HEK293 (cell line): ENCODE measurements around the gene USP24.

Experiments
- CTCF ChIA-PET: fragments of 350-600 bp; formaldehyde crosslinking; extraction: SDS; loops from one replicate; lab custom pipeline; 2021; ENCODE audit warnings: antibody characterized with exemption; lab: Yijun Ruan, JAX
- POLR2A ChIA-PET: fragments of 300-600 bp; formaldehyde crosslinking; extraction: SDS; loops from one replicate; lab custom pipeline; 2020; ENCODE audit warnings: antibody characterized with exemption, inconsistent platforms; lab: Yijun Ruan, JAX
- H3K27ac ChIP-seq: fragments of 200-500 bp; sonication (Bioruptor generic); 2 replicates; pipeline ENCODE4 v1.5.1; 2014; ENCODE audit warnings: low read depth, low read length, control low read depth, inconsistent platforms; ENCODE audit errors: extremely low read depth
- H3K36me3 ChIP-seq, 2 experiments: fragments of 200-500 bp in 1 of 2; sonication (Bioruptor generic) in 1 of 2; 1 replicate in 1 of 2; 2 replicates in 1 of 2; pipeline ENCODE4 v1.5.1; 2014 to 2017; ENCODE audit warnings: inconsistent platforms in 2 of 2, low read length in 2 of 2; ENCODE audit not compliant: control insufficient read depth in 2 of 2, insufficient read depth in 1 of 2
- H3K4me1 ChIP-seq: fragments of 200-500 bp; sonication (Bioruptor generic); 2 replicates; pipeline ENCODE4 v1.5.1; 2014; ENCODE audit warnings: mild to moderate bottlenecking, low read length, inconsistent platforms; ENCODE audit not compliant: control insufficient read depth, insufficient read depth
- H3K4me3 ChIP-seq: 2 replicates; pipeline ENCODE4 v1.5.1; 2011; ENCODE audit warnings: low read depth, mild to moderate bottlenecking, control low read depth, low read length, moderate library complexity
- H3K9me3 ChIP-seq: fragments of 200-500 bp; sonication (Bioruptor generic); 2 replicates; pipeline ENCODE4 v1.5.1; 2014; ENCODE audit warnings: low read depth, low read length, inconsistent platforms; ENCODE audit not compliant: control insufficient read depth, insufficient read depth
- BCL11A ChIP-seq: fragments of 450-650 bp; formaldehyde crosslinking; IDR thresholded peaks from 2 replicates; pipeline ENCODE4 v1.5.1; 2016; ENCODE audit warnings: low read depth, missing biosample characterization, missing genetic modification characterization
- GFI1B ChIP-seq: fragments of 450-650 bp; formaldehyde crosslinking; IDR thresholded peaks from 2 replicates; pipeline ENCODE4 v1.5.1; 2016; ENCODE audit warnings: missing biosample characterization, missing genetic modification characterization
- SALL2 ChIP-seq: fragments of 450-650 bp; formaldehyde crosslinking; IDR thresholded peaks from 2 replicates; pipeline ENCODE4 v1.5.0; 2017; ENCODE audit warnings: missing biosample characterization, mild to moderate bottlenecking, missing genetic modification characterization, borderline replicate concordance
- SCRT1 ChIP-seq: fragments of 450-650 bp; formaldehyde crosslinking; IDR thresholded peaks from 2 replicates; pipeline ENCODE4 v1.5.1; 2016; ENCODE audit warnings: missing biosample characterization, missing genetic modification characterization, borderline replicate concordance
- TRIM28 ChIP-seq: IDR thresholded peaks from 2 replicates; pipeline ENCODE4 v1.6.1; 2011; ENCODE audit warnings: low read length, control low read depth, borderline replicate concordance
- ZBTB20 ChIP-seq: fragments of 450-650 bp; formaldehyde crosslinking; IDR thresholded peaks from 2 replicates; pipeline ENCODE4 v1.5.1; 2016; ENCODE audit warnings: missing biosample characterization, missing genetic modification characterization
- ZBTB7A ChIP-seq: fragments of 450-650 bp; formaldehyde crosslinking; IDR thresholded peaks from 2 replicates; pipeline ENCODE4 v1.5.1; 2016; ENCODE audit warnings: low read depth, missing biosample characterization, missing genetic modification characterization
- ZEB2 ChIP-seq: fragments of 450-650 bp; formaldehyde crosslinking; IDR thresholded peaks from 2 replicates; pipeline ENCODE4 v1.5.1; 2016; ENCODE audit warnings: missing biosample characterization, missing genetic modification characterization
- ZIC2 ChIP-seq: fragments of 450-650 bp; formaldehyde crosslinking; IDR thresholded peaks from 2 replicates; pipeline ENCODE4 v1.5.1; 2016; ENCODE audit warnings: missing biosample characterization, missing genetic modification characterization
- ZNF155 ChIP-seq: fragments of 450-650 bp; formaldehyde crosslinking; IDR thresholded peaks from 2 replicates; pipeline ENCODE4 v1.5.1; 2016; ENCODE audit warnings: missing biosample characterization, missing genetic modification characterization
- ZNF184 ChIP-seq: fragments of 450-650 bp; IDR thresholded peaks from 2 replicates; pipeline ENCODE4 v1.5.1; 2018; ENCODE audit warnings: missing biosample characterization, mild to moderate bottlenecking, missing genetic modification characterization
- ZNF221 ChIP-seq: fragments of 450-650 bp; formaldehyde crosslinking; IDR thresholded peaks from 2 replicates; pipeline ENCODE4 v1.5.1; 2017; ENCODE audit warnings: missing biosample characterization, missing genetic modification characterization, borderline replicate concordance
- ZNF311 ChIP-seq: fragments of 450-650 bp; formaldehyde crosslinking; IDR thresholded peaks from 2 replicates; pipeline ENCODE4 v1.5.1; 2017; ENCODE audit warnings: missing biosample characterization, missing genetic modification characterization, borderline replicate concordance
- ZNF366 ChIP-seq: fragments of 450-650 bp; formaldehyde crosslinking; conservative IDR thresholded peaks from 2 replicates; pipeline ENCODE4 v1.5.1; 2016; ENCODE audit warnings: missing biosample characterization, missing genetic modification characterization
- ZNF433 ChIP-seq: fragments of 450-650 bp; formaldehyde crosslinking; IDR thresholded peaks from 2 replicates; pipeline ENCODE4 v1.5.1; 2016; ENCODE audit warnings: missing biosample characterization, missing genetic modification characterization, low read depth
- ZNF501 ChIP-seq: fragments of 450-650 bp; formaldehyde crosslinking; IDR thresholded peaks from 2 replicates; pipeline ENCODE4 v1.5.1; 2016; ENCODE audit warnings: missing biosample characterization, missing genetic modification characterization
- ZNF549 ChIP-seq: fragments of 450-650 bp; IDR thresholded peaks from 2 replicates; pipeline ENCODE4 v1.5.1; 2018; ENCODE audit warnings: missing biosample characterization, missing genetic modification characterization, mild to moderate bottlenecking, inconsistent platforms, moderate library complexity
- ZNF555 ChIP-seq: fragments of 450-650 bp; formaldehyde crosslinking; conservative IDR thresholded peaks from 2 replicates; pipeline ENCODE4 v1.5.1; 2017; ENCODE audit warnings: missing biosample characterization, mild to moderate bottlenecking, missing genetic modification characterization, inconsistent platforms
- ZNF585B ChIP-seq: fragments of 450-650 bp; formaldehyde crosslinking; IDR thresholded peaks from 2 replicates; pipeline ENCODE4 v1.5.1; 2016; ENCODE audit warnings: missing biosample characterization, missing genetic modification characterization
- ZNF626 ChIP-seq: fragments of 450-650 bp; sonication (Bioruptor Pico); formaldehyde crosslinking; IDR thresholded peaks from 2 replicates; pipeline ENCODE4 v1.5.1; 2018; ENCODE audit warnings: missing biosample characterization, missing genetic modification characterization, inconsistent platforms
- ZNF654 ChIP-seq: fragments of 450-650 bp; formaldehyde crosslinking; IDR thresholded peaks from 2 replicates; pipeline ENCODE4 v1.5.1; 2016; ENCODE audit warnings: low read depth, missing biosample characterization, missing genetic modification characterization
- ZNF664 ChIP-seq: fragments of 450-650 bp; formaldehyde crosslinking; IDR thresholded peaks from 2 replicates; pipeline ENCODE4 v1.5.1; 2016; ENCODE audit warnings: missing biosample characterization, missing genetic modification characterization
- ZNF76 ChIP-seq: fragments of 450-650 bp; formaldehyde crosslinking; IDR thresholded peaks from 2 replicates; pipeline ENCODE4; 2016; ENCODE audit warnings: low read depth, missing biosample characterization, missing genetic modification characterization, borderline replicate concordance
- ZNF768 ChIP-seq: fragments of 450-650 bp; formaldehyde crosslinking; IDR thresholded peaks from 2 replicates; pipeline ENCODE4 v1.5.1; 2018; ENCODE audit warnings: missing biosample characterization, mild to moderate bottlenecking, missing genetic modification characterization
- ZNF777 ChIP-seq: fragments of 450-650 bp; formaldehyde crosslinking; IDR thresholded peaks from 2 replicates; pipeline ENCODE4 v1.5.1; 2017; ENCODE audit warnings: missing biosample characterization, missing genetic modification characterization, borderline replicate concordance
- ZXDB ChIP-seq: fragments of 450-650 bp; formaldehyde crosslinking; IDR thresholded peaks from 2 replicates; pipeline ENCODE4 v1.5.1; 2016; ENCODE audit warnings: missing biosample characterization, missing genetic modification characterization
- TF ChIP-seq, protein P1 (sequence below): fragments of 450-650 bp; formaldehyde crosslinking; IDR thresholded peaks from 2 replicates; pipeline ENCODE4 v1.5.1; 2016; ENCODE audit warnings: missing biosample characterization, missing genetic modification characterization
- TF ChIP-seq, protein P2 (sequence below): fragments of 450-650 bp; formaldehyde crosslinking; IDR thresholded peaks from 2 replicates; pipeline ENCODE4 v1.5.1; 2017; ENCODE audit warnings: missing biosample characterization, missing genetic modification characterization
- TF ChIP-seq, protein P3 (sequence below): fragments of 450-650 bp; formaldehyde crosslinking; IDR thresholded peaks from 2 replicates; pipeline ENCODE4 v1.5.1; 2016; ENCODE audit warnings: missing biosample characterization, missing genetic modification characterization
- TF ChIP-seq, protein P4 (sequence below): fragments of 450-650 bp; formaldehyde crosslinking; conservative IDR thresholded peaks from 2 replicates; pipeline ENCODE4 v1.5.1; 2016; ENCODE audit warnings: low read depth, missing biosample characterization, missing genetic modification characterization

The USP24 gene

DNA sequence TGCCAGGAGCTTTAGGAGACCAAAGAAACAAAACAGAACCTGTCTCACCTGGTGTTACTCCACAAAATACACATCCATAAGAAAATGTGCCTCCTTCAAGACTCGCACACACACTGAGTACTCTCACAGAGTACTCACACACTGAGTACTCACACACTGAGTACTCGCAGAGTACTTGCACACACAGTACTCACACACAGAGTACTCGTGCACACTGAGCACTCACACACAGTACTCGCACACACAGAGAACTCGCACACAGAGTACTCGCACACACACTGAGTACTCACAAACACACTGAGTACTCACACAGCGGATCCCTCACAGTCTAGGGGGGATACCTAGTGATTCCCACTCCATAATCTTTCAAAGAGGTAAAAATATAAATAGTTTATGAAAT lies 135.5 kb downstream of the USP24 start:
- POLR2A ChIA-PET, result no interaction called here
- Histone ChIP-seq H3K36me3 (peaks cover 41 to 94% of the 10 kb centered on the region in 2 experiments), H3K9me3 (no peaks in the 10 kb centered on the region), H3K27ac (no peak overlapping the region), H3K4me3 (no peak overlapping the region), H3K4me1 (no peaks in the 10 kb centered on the region)
- CTCF ChIA-PET, result interaction anchor here (1.8 kb wide), 1 partner anchor 129 kb away, joined by 8 read pairs; no protein-coding TSS in a partner anchor
- TF ChIP-seq TRIM28, result no peak
- TF ChIP-seq, protein P1, sequence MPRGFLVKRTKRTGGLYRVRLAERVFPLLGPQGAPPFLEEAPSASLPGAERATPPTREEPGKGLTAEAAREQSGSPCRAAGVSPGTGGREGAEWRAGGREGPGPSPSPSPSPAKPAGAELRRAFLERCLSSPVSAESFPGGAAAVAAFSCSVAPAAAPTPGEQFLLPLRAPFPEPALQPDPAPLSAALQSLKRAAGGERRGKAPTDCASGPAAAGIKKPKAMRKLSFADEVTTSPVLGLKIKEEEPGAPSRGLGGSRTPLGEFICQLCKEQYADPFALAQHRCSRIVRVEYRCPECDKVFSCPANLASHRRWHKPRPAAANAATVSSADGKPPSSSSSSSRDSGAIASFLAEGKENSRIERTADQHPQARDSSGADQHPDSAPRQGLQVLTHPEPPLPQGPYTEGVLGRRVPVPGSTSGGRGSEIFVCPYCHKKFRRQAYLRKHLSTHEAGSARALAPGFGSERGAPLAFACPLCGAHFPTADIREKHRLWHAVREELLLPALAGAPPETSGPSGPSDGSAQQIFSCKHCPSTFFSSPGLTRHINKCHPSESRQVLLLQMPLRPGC (tag by site-specific recombination), result no peak
- no peak for TF ChIP-seq ZNF184
- TF ChIP-seq, protein P2, sequence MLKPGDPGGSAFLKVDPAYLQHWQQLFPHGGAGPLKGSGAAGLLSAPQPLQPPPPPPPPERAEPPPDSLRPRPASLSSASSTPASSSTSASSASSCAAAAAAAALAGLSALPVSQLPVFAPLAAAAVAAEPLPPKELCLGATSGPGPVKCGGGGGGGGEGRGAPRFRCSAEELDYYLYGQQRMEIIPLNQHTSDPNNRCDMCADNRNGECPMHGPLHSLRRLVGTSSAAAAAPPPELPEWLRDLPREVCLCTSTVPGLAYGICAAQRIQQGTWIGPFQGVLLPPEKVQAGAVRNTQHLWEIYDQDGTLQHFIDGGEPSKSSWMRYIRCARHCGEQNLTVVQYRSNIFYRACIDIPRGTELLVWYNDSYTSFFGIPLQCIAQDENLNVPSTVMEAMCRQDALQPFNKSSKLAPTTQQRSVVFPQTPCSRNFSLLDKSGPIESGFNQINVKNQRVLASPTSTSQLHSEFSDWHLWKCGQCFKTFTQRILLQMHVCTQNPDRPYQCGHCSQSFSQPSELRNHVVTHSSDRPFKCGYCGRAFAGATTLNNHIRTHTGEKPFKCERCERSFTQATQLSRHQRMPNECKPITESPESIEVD, result no peak
- no peak for TF ChIP-seq BCL11A (tag by site-specific recombination)
- no peak for TF ChIP-seq ZNF555 (tag by site-specific recombination)
- no peak for TF ChIP-seq ZEB2 (tag by site-specific recombination)
- TF ChIP-seq ZNF221, result no peak
- TF ChIP-seq ZNF433 (tag by site-specific recombination), result no peak
- no peak for TF ChIP-seq ZNF366 (tag by site-specific recombination)
- no peak for TF ChIP-seq ZNF654 (tag by site-specific recombination)
- no peak for TF ChIP-seq ZNF664
- no peak for TF ChIP-seq ZNF311 (tag by site-specific recombination)
- TF ChIP-seq ZNF549 (tag by site-specific recombination), result no peak
- no peak for TF ChIP-seq SALL2 (tag by site-specific recombination)

DNA sequence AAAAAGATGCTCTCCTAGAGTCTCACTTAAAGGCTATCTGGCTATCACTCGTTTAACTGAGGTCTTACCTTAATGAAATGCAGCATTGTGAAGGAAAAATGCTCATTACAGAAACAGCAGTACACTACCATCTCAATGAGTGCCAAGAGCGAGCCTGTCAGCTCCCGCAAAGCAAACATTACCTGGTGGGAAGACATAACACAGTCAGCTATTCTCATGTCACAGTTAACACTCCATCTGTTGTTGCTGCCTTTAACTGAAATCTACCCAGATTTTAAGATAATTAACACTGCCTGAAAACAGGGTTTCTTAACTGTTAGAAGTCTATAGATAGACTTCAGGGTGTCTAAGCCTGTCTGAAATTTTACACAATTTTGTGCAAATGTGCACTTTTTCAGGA lies 136.7 kb downstream of the USP24 start:
- Histone ChIP-seq H3K4me3 (no peak overlapping the region), H3K4me1 (no peaks in the 10 kb centered on the region), H3K9me3 (no peaks in the 10 kb centered on the region), H3K36me3 (peaks cover 44 to 93% of the 10 kb centered on the region in 2 experiments), H3K27ac (no peak overlapping the region)
- ChIA-PET POLR2A (interaction anchor here (0.7 kb wide), 1 partner anchor 202 kb away, joined by 3 read pairs; no protein-coding TSS in a partner anchor), CTCF (no interaction called here)
- TF ChIP-seq ZNF311 (tag by site-specific recombination) (no peak), ZNF768 (tag by site-specific recombination) (no peak), ZNF777 (no peak), ZBTB20 (tag by site-specific recombination) (no peak), ZXDB (no peak), ZNF626 (no peak), GFI1B (tag by site-specific recombination) (no peak), ZNF585B (tag by site-specific recombination) (no peak), ZNF501 (no peak), ZIC2 (tag by site-specific recombination) (no peak), ZBTB7A (no peak), ZNF76 (tag by site-specific recombination) (no peak), ZNF155 (no peak), SCRT1 (tag by site-specific recombination) (no peak)
- TF ChIP-seq, protein P3, sequence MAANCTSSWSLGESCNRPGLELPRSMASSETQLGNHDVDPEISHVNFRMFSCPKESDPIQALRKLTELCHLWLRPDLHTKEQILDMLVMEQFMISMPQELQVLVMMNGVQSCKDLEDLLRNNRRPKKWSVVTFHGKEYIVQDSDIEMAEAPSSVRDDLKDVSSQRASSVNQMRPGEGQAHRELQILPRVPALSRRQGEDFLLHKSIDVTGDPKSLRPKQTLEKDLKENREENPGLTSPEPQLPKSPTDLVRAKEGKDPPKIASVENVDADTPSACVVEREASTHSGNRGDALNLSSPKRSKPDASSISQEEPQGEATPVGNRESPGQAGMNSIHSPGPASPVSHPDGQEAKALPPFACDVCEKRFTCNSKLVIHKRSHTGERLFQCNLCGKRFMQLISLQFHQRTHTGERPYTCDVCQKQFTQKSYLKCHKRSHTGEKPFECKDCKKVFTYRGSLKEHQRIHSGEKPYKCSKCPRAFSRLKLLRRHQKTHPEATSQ, result no peak
- TF ChIP-seq, protein P4, sequence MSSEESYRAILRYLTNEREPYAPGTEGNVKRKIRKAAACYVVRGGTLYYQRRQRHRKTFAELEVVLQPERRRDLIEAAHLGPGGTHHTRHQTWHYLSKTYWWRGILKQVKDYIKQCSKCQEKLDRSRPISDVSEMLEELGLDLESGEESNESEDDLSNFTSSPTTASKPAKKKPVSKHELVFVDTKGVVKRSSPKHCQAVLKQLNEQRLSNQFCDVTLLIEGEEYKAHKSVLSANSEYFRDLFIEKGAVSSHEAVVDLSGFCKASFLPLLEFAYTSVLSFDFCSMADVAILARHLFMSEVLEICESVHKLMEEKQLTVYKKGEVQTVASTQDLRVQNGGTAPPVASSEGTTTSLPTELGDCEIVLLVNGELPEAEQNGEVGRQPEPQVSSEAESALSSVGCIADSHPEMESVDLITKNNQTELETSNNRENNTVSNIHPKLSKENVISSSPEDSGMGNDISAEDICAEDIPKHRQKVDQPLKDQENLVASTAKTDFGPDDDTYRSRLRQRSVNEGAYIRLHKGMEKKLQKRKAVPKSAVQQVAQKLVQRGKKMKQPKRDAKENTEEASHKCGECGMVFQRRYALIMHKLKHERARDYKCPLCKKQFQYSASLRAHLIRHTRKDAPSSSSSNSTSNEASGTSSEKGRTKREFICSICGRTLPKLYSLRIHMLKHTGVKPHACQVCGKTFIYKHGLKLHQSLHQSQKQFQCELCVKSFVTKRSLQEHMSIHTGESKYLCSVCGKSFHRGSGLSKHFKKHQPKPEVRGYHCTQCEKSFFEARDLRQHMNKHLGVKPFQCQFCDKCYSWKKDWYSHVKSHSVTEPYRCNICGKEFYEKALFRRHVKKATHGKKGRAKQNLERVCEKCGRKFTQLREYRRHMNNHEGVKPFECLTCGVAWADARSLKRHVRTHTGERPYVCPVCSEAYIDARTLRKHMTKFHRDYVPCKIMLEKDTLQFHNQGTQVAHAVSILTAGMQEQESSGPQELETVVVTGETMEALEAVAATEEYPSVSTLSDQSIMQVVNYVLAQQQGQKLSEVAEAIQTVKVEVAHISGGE, result no peak
